Testis (tissue), 3 donors: Measurements from ENCODE around the gene ANKRD13D. TPM values are rescaled to one million over a fixed set of nuclear protein-coding genes. Genes with fewer than 3 reads are reported as not detected.

ENCODE experiments used
- DNase-seq: peaks from one replicate; pipeline ENCODE4 v3.0.0-alpha.2; 2019
- H3K27ac ChIP-seq, 2 donors: fragments of 200-600 bp; sonication (generic); one replicate each; pipeline ENCODE4 v1.5.1; 2019
- H3K27me3 ChIP-seq: fragments of 200-600 bp; sonication (generic); one replicate; pipeline ENCODE4 v1.5.1; 2019
- H3K36me3 ChIP-seq: fragments of 200-600 bp; sonication (generic); one replicate; pipeline ENCODE4 v1.5.1; 2017; ENCODE audit warnings: low read depth; ENCODE audit errors: missing control alignments
- H3K4me1 ChIP-seq: fragments of 200-600 bp; sonication (generic); one replicate; pipeline ENCODE4 v1.5.1; 2019
- H3K4me3 ChIP-seq, 2 donors: fragments of 200-600 bp; sonication (generic); one replicate each; pipeline ENCODE4 v1.5.1; 2017 to 2019
- H3K9me3 ChIP-seq: fragments of 200-600 bp; sonication (generic); one replicate; pipeline ENCODE4 v1.5.1; 2017
- CTCF ChIP-seq, 3 experiments: fragments of 450-650 bp in 2 of 3; fragments of 200-600 bp in 1 of 3; sonication (generic) in 1 of 3; IDR thresholded peaks; one replicate each; pipeline ENCODE4 v1.5.1; 2016 to 2019; ENCODE audit warnings: antibody characterized with exemption in 3 of 3, mild to moderate bottlenecking in 2 of 3, moderate library complexity in 1 of 3
- POLR2A ChIP-seq: fragments of 450-650 bp; IDR thresholded peaks from one replicate; pipeline ENCODE4 v1.6.1; 2017; ENCODE audit warnings: antibody characterized with exemption, mild to moderate bottlenecking, moderate library complexity
- WGBS, 2 donors: methylation state at CpG; one replicate each; pipeline ENCODE4 v1.1.5; 2018; 5-methylcytosine and 5-hydroxymethylcytosine counted together
- intact Hi-C: fragments of 100-400 bp; cut with DNase I; formaldehyde crosslinking; loops from one replicate; pipeline ENCODE4 v1.15.1; 2023; ENCODE audit warnings: low total_unique reads
- polyA plus RNA-seq: library from polyadenylated mRNA; stranded (reverse); fragments of 350-450 nt; fragmentation: Illumina TruSeq; extraction: RNeasy Lipid Tissue Mini Kit (QIAGEN cat#74804); gene quantifications from one replicate; pipeline ENCODE4 v1.2.3, GENCODE V29; 2014; ENCODE audit warnings: low read depth, low replicate concordance; ENCODE audit not compliant: insufficient read depth
- total RNA-seq, 2 donors: library from RNA; depleted of rRNA; stranded (reverse); fragments of >200 nt; gene quantifications; one replicate each; pipeline ENCODE4 v1.2.3, GENCODE V29; 2016

Gene ANKRD13D
- total and polyA plus RNA-seq, 3 donors from 2014 or later = 32.8 to 73.3 (median 66.2) TPM

- DNase-seq = no peak
- H3K27ac ChIP-seq = no peak overlapping the region
- no peaks in the 10 kb centered on the region for H3K9me3 ChIP-seq
- H3K4me3 ChIP-seq = no peak overlapping the region
- intact Hi-C loops = no loop called here
- no peaks in the 10 kb centered on the region for H3K27me3 ChIP-seq
- TF ChIP-seq POLR2A (no peak), CTCF (IDR thresholded peaks at IDR 0.05) (no peak)
- H3K36me3 ChIP-seq = no peaks in the 10 kb centered on the region
- 41 to 55% methylated on average over 17 to 18 of the region's 18 CpGs for WGBS, 2 donors
- H3K4me1 ChIP-seq = peaks cover 17% of the 10 kb centered on the region
Observed at GRCh38 chr11:67261946-67262681, 27.0 kb upstream of the ANKRD13D start.

DNA sequence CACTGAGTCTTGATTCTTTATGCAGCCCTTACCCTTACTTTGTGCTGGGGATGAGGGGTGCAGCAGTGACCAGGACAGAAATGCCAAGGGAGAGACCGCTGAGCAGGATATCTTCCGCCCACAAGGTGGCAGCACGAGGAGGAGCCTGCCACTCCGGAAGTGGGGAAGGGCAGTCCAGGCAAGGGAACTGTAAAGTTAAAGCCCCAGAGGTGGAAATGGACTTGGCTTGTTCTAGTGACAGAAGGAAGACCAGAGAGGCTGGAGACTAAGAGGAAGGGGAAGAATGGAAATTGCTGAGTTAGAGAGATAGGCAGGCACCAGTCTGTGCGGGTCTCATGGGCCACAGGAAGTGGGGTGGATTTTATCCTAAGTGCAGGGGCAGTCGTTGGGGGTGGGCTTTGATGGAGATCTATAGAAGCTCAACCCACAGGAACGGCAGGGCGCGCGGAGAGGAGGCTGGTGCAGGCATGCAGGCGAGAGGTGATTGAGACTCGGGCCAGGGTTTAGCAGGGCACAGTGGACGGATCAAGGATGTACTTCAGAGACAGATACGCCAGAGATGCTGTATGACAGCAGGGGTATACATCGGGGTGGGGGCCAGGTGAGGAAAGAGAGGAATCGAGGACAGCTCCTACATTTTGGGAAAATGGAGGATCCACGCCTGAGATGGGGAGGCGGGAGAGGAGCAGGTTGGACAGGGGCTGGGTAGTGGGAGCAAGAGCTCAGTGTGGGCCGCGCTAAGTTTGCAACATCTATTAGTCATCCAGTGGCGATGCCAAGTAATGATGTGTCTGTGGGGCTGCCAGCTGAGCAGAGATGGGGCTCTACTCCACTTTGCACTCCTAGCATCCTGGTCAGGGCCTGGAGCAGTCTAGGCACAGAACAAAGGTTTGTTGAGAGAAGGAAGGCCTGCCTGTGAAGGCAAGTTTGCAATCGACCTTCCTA, 26.1 kb upstream of the ANKRD13D start:
- intact Hi-C loops = no loop called here
- Histone ChIP-seq H3K27ac (peak overlapping the region in 1 of 2 donors; percentile 23), H3K36me3 (no peaks in the 10 kb centered on the region), H3K27me3 (no peaks in the 10 kb centered on the region), H3K4me3 (no peak overlapping the region), H3K9me3 (no peaks in the 10 kb centered on the region), H3K4me1 (peaks cover 26% of the 10 kb centered on the region)
- 56 to 72% methylated on average over 22 of the region's 22 CpGs for WGBS, 2 donors
- TF ChIP-seq POLR2A = no peak
- peak; percentile 74 to 80 (median 78) for TF ChIP-seq CTCF (IDR thresholded peaks at IDR 0.05)
- peak; percentile 86 for DNase-seq

GRCh38 chr11:67264260-67264659, 24.8 kb upstream of the ANKRD13D start:
- no peak for TF ChIP-seq CTCF (IDR thresholded peaks at IDR 0.05)
- no peak for TF ChIP-seq POLR2A
- H3K27ac ChIP-seq = no peak overlapping the region
- H3K4me3 ChIP-seq = no peak overlapping the region
- intact Hi-C loops = loop anchor here (2.0 kb wide), 1 partner anchor 53 kb away; no protein-coding TSS in a partner anchor
- no peaks in the 10 kb centered on the region for H3K27me3 ChIP-seq
- no peaks in the 10 kb centered on the region for H3K36me3 ChIP-seq
- DNase-seq = no peak
- 93 to 96% methylated on average over 5 of the region's 5 CpGs for WGBS, 2 donors
- H3K4me1 ChIP-seq = peaks cover 37% of the 10 kb centered on the region
- no peaks in the 10 kb centered on the region for H3K9me3 ChIP-seq

DNA sequence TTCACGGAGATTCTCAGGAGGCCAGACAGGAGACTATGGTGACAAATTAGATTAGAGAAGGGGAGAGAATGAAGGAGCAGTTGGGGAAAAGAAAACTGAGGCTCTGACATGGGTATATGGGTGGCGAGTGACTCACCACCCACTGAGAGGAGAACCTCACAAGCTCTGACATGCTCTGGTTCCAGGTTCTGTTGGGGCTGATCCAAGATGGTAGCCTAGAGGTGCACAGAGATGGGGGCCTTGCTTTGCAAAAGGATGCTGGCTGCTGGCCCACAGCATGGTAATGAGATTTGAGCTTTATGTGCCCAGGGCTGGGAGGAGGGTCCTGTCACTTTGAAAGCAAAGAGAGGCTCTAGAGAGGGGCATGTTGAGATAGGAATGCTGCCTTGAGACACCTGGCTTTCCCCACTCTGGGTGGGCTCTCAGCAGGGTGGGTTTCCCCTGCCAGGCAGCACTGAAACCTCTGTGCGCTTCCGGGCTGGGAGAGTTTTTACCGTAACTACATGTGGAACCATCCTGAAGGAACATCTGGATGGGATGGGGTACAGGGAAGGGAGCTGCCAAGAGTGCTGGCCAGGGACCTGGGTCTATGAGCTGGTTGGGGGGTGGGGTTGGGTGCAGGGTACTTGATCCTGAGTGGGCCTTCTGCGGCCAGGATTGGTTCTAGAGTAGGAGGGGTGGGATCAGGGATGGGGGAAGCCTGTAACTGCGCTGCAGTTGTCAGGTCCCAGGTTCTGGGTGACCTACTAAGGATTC, 24.0 kb upstream of the ANKRD13D start:
- 86 to 88% methylated on average over 5 to 7 of the region's 7 CpGs for WGBS, 2 donors
- Histone ChIP-seq H3K27me3 (no peaks in the 10 kb centered on the region), H3K36me3 (no peaks in the 10 kb centered on the region), H3K27ac (peak overlapping the region in 1 of 2 donors; percentile 79), H3K4me1 (peaks cover 45% of the 10 kb centered on the region), H3K4me3 (no peak overlapping the region), H3K9me3 (no peaks in the 10 kb centered on the region)
- intact Hi-C loops = loop anchor here (2.0 kb wide), 1 partner anchor 52 kb away; no protein-coding TSS in a partner anchor
- TF ChIP-seq CTCF (IDR thresholded peaks at IDR 0.05) = no peak
- TF ChIP-seq POLR2A = no peak
- no peak for DNase-seq
